HepG2 (cell line): ENCODE results near the gene BAMBI. TPM values are rescaled to one million over a fixed set of nuclear protein-coding genes. Genes with fewer than 3 reads are reported as not detected.

Experiments
- NFKBIZ ChIP-seq: IDR thresholded peaks from 2 replicates; pipeline ENCODE4 v1.6.1; 2018; ENCODE audit warnings: missing genetic modification reagents, missing compliant biosample characterization
- PAX8 ChIP-seq: sonication (generic); formaldehyde crosslinking; IDR thresholded peaks from 2 replicates; pipeline ENCODE4 v1.8.0; 2022; ENCODE audit warnings: mild to moderate bottlenecking, missing genetic modification reagents, borderline replicate concordance
- SALL1 ChIP-seq: sonication (generic); formaldehyde crosslinking; IDR thresholded peaks from 2 replicates; pipeline ENCODE4 v1.8.0; 2022; ENCODE audit warnings: mild to moderate bottlenecking, missing genetic modification reagents
- ZNF570 ChIP-seq: sonication (generic); formaldehyde crosslinking; IDR thresholded peaks from 2 replicates; pipeline ENCODE4 v1.4.0; 2020; ENCODE audit warnings: mild to moderate bottlenecking, missing genetic modification reagents, borderline replicate concordance
- ZNF7 ChIP-seq: IDR thresholded peaks from 2 replicates; pipeline ENCODE4 v1.6.1; 2016; ENCODE audit warnings: missing biosample characterization, missing genetic modification reagents
- ZNF788 ChIP-seq: sonication (generic); formaldehyde crosslinking; IDR thresholded peaks from 2 replicates; pipeline ENCODE4 v1.5.0; 2020; ENCODE audit warnings: mild to moderate bottlenecking, missing genetic modification reagents, borderline replicate concordance
- polyA plus RNA-seq, 8 experiments: library from polyadenylated mRNA; depleted of rRNA in 3 of 8; stranded (reverse) in 7 of 8; unstranded in 1 of 8; fragments of >200 nt; fragmentation: Illumina TruSeq in 4 of 8; extraction: Trizol in 4 of 8; gene quantifications; 2 replicates each; pipeline versions ENCODE4 v1.2.1 to v1.2.3, GENCODE V29; 2011 to 2016; ENCODE audit warnings: low read depth in 4 of 8, missing spikeins in 1 of 8, mixed read lengths in 1 of 8; ENCODE audit not compliant: insufficient read depth in 1 of 8
- total RNA-seq, 5 experiments: library from RNA; depleted of rRNA; stranded (reverse); fragments of >200 nt; fragmentation: Illumina TruSeq; extraction: Trizol; gene quantifications; 2 replicates each; pipeline ENCODE4 v1.2.3, GENCODE V29; 2016; ENCODE audit warnings: low read depth in 1 of 5
- TF ChIP-seq, protein P1 (sequence below): sonication (generic); formaldehyde crosslinking; IDR thresholded peaks from 2 replicates; pipeline ENCODE4 v1.5.0; 2020; ENCODE audit warnings: mild to moderate bottlenecking, missing genetic modification reagents
- TF ChIP-seq, protein P2 (sequence below): IDR thresholded peaks from 2 replicates; pipeline ENCODE4 v1.6.1; 2016; ENCODE audit warnings: mild to moderate bottlenecking
- TF ChIP-seq, protein P3 (sequence below): sonication (generic); formaldehyde crosslinking; IDR thresholded peaks from 2 replicates; pipeline ENCODE4 v1.8.0; 2022; ENCODE audit warnings: missing genetic modification reagents, mild to moderate bottlenecking, inconsistent platforms, borderline replicate concordance
- TF ChIP-seq, protein P4 (sequence below): sonication (generic); formaldehyde crosslinking; IDR thresholded peaks from 2 replicates; pipeline ENCODE4 v1.4.0; 2020; ENCODE audit warnings: missing genetic modification reagents, borderline replicate concordance
- TF ChIP-seq, protein P5 (sequence below): sonication (generic); formaldehyde crosslinking; IDR thresholded peaks from 2 replicates; pipeline ENCODE4 v1.4.0; 2020; ENCODE audit warnings: mild to moderate bottlenecking, missing genetic modification reagents, borderline replicate concordance
- TF ChIP-seq, protein P6 (sequence below): sonication (generic); formaldehyde crosslinking; IDR thresholded peaks from 2 replicates; pipeline ENCODE4 v1.8.0; 2022; ENCODE audit warnings: low read depth, missing genetic modification reagents
- TF ChIP-seq, protein P7 (sequence below): sonication (generic); formaldehyde crosslinking; IDR thresholded peaks from 2 replicates; pipeline ENCODE4 v1.5.0; 2020; ENCODE audit warnings: missing genetic modification reagents

The BAMBI gene
- total and polyA plus RNA-seq, 2 of the 13 experiments (the other 11 are each of a cell fraction or from before 2014, with no cell fraction given), result 12.0 to 23.6 TPM

DNA sequence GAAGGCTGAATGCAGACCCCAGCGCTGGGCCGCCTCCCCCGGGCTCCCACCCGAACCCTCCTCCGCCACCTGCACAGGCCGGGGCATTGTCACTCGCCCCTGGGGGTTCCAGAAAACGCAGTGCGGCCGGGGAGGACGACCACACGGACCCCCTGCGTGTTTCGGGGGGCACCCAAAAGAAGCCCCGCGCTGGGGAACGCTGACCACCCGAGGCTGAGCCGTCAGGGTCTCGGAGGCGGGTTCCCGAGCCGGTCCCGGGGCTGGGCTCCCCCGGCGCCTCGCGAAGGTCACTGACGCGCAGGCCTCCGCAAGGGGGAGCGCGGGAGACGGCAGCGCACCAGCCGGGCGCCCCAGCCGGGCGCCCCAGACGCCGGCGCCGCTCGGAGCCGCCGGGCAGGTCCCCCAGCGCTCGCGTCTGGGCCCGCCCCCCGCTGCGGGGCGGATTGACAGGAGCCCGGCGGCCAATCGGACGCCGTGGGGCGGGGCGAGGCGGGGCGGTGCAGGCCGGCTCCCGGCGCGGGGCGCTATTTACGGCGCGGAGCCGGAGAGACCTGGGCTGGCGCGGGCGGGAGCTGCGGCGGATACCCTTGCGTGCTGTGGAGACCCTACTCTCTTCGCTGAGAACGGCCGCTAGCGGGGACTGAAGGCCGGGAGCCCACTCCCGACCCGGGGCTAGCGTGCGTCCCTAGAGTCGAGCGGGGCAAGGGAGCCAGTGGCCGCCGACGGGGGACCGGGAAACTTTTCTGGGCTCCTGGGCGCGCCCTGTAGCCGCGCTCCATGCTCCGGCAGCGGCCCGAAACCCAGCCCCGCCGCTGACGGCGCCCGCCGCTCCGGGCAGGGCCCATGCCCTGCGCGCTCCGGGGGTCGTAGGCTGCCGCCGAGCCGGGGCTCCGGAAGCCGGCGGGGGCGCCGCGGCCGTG, at the start of gene BAMBI (continued):
- TF ChIP-seq, protein P1, sequence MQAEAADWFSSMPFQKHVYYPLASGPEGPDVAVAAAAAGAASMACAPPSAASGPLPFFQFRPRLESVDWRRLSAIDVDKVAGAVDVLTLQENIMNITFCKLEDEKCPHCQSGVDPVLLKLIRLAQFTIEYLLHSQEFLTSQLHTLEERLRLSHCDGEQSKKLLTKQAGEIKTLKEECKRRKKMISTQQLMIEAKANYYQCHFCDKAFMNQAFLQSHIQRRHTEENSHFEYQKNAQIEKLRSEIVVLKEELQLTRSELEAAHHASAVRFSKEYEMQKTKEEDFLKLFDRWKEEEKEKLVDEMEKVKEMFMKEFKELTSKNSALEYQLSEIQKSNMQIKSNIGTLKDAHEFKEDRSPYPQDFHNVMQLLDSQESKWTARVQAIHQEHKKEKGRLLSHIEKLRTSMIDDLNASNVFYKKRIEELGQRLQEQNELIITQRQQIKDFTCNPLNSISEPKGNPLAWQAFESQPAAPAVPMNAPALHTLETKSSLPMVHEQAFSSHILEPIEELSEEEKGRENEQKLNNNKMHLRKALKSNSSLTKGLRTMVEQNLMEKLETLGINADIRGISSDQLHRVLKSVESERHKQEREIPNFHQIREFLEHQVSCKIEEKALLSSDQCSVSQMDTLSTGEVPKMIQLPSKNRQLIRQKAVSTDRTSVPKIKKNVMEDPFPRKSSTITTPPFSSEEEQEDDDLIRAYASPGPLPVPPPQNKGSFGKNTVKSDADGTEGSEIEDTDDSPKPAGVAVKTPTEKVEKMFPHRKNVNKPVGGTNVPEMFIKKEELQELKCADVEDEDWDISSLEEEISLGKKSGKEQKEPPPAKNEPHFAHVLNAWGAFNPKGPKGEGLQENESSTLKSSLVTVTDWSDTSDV (CRISPR knock-in tag), result no peak
- peak; percentile 72; the same call in 1 of the 2 replicates for TF ChIP-seq SALL1 (CRISPR knock-in tag)
- TF ChIP-seq ZNF788 (CRISPR knock-in tag), result no peak
- TF ChIP-seq, protein P2, sequence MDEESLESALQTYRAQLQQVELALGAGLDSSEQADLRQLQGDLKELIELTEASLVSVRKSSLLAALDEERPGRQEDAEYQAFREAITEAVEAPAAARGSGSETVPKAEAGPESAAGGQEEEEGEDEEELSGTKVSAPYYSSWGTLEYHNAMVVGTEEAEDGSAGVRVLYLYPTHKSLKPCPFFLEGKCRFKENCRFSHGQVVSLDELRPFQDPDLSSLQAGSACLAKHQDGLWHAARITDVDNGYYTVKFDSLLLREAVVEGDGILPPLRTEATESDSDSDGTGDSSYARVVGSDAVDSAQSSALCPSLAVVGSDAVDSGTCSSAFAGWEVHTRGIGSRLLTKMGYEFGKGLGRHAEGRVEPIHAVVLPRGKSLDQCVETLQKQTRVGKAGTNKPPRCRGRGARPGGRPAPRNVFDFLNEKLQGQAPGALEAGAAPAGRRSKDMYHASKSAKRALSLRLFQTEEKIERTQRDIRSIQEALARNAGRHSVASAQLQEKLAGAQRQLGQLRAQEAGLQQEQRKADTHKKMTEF (CRISPR knock-in tag), result peak; percentile 69
- TF ChIP-seq, protein P3, sequence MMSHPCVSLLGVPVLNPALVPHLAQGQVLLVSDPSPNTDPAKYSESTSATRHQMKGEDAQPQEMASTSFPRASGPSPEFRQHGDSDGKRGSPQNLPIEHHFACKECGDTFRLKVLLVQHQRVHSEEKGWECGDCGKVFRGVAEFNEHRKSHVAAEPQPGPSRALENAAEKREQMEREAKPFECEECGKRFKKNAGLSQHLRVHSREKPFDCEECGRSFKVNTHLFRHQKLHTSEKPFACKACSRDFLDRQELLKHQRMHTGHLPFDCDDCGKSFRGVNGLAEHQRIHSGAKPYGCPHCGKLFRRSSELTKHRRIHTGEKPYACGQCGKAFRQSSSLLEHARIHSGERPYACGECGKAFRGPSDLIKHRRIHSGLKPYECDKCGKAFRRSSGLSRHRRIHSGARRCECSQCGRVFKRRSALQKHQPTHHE (CRISPR knock-in tag), result 0 out of 2 replicates have a peak, but pooled peaks have one; percentile 44
- TF ChIP-seq, protein P4, sequence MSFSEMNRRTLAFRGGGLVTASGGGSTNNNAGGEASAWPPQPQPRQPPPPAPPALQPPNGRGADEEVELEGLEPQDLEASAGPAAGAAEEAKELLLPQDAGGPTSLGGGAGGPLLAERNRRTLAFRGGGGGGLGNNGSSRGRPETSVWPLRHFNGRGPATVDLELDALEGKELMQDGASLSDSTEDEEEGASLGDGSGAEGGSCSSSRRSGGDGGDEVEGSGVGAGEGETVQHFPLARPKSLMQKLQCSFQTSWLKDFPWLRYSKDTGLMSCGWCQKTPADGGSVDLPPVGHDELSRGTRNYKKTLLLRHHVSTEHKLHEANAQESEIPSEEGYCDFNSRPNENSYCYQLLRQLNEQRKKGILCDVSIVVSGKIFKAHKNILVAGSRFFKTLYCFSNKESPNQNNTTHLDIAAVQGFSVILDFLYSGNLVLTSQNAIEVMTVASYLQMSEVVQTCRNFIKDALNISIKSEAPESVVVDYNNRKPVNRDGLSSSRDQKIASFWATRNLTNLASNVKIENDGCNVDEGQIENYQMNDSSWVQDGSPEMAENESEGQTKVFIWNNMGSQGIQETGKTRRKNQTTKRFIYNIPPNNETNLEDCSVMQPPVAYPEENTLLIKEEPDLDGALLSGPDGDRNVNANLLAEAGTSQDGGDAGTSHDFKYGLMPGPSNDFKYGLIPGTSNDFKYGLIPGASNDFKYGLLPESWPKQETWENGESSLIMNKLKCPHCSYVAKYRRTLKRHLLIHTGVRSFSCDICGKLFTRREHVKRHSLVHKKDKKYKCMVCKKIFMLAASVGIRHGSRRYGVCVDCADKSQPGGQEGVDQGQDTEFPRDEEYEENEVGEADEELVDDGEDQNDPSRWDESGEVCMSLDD, result peak; percentile 56; the same call in 1 of the 2 replicates
- TF ChIP-seq, protein P5, sequence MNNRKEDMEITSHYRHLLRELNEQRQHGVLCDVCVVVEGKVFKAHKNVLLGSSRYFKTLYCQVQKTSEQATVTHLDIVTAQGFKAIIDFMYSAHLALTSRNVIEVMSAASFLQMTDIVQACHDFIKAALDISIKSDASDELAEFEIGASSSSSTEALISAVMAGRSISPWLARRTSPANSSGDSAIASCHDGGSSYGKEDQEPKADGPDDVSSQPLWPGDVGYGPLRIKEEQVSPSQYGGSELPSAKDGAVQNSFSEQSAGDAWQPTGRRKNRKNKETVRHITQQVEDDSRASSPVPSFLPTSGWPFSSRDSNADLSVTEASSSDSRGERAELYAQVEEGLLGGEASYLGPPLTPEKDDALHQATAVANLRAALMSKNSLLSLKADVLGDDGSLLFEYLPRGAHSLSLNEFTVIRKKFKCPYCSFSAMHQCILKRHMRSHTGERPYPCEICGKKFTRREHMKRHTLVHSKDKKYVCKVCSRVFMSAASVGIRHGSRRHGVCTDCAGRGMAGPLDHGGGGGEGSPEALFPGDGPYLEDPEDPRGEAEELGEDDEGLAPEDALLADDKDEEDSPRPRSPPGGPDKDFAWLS (CRISPR knock-in tag), result 0 out of 2 replicates have a peak, but pooled peaks have one; percentile 54
- TF ChIP-seq, protein P6, sequence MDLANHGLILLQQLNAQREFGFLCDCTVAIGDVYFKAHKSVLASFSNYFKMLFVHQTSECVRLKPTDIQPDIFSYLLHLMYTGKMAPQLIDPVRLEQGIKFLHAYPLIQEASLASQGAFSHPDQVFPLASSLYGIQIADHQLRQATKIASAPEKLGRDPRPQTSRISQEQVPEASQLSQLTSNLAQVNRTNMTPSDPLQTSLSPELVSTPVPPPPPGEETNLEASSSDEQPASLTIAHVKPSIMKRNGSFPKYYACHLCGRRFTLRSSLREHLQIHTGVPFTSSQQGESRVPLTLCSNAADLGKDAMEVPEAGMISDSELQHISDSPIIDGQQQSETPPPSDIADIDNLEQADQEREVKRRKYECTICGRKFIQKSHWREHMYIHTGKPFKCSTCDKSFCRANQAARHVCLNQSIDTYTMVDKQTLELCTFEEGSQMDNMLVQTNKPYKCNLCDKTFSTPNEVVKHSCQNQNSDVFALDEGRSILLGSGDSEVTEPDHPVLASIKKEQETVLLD (CRISPR knock-in tag), result 0 out of 2 replicates have a peak, but pooled peaks have one; percentile 1
- 0 out of 2 replicates have a peak, but pooled peaks have one; percentile 32 for TF ChIP-seq NFKBIZ (CRISPR knock-in tag)
- no peak for TF ChIP-seq ZNF570 (CRISPR knock-in tag)
- TF ChIP-seq, protein P7, sequence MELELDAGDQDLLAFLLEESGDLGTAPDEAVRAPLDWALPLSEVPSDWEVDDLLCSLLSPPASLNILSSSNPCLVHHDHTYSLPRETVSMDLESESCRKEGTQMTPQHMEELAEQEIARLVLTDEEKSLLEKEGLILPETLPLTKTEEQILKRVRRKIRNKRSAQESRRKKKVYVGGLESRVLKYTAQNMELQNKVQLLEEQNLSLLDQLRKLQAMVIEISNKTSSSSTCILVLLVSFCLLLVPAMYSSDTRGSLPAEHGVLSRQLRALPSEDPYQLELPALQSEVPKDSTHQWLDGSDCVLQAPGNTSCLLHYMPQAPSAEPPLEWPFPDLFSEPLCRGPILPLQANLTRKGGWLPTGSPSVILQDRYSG, result no peak
- TF ChIP-seq PAX8, result 0 out of 2 replicates have a peak, but pooled peaks have one; percentile 46
- TF ChIP-seq ZNF7 (CRISPR knock-in tag), result no peak
